ENCODE results near the gene APBB1IP.
"Not testable (repeated sequence)": the region's sequence is repeated elsewhere in the genome, so short reads cannot be mapped to it uniquely, and the experiment has no call there.

The APBB1IP gene

GRCh38 chr10:26478061-26478460 lies 39.9 kb downstream of the APBB1IP start:
- no peak for DNase-seq

- no peak for DNase-seq
These were observed 41.8 kb downstream of the APBB1IP start for GRCh38 chr10:26479766-26480492.

- no peak for DNase-seq
These were observed 43.2 kb downstream of the APBB1IP start for GRCh38 chr10:26481315-26481692.

- DNase-seq: no peak
These were observed 43.9 kb downstream of the APBB1IP start for GRCh38 chr10:26481914-26482550.

GRCh38 chr10:26483554-26483953 lies 45.4 kb downstream of the APBB1IP start:
- DNase-seq: no peak

GRCh38 chr10:26485150-26485941 lies 47.2 kb downstream of the APBB1IP start:
- no peak for DNase-seq

- DNase-seq: no peak
These were observed 48.2 kb downstream of the APBB1IP start for GRCh38 chr10:26486304-26486703.

- DNase-seq: peak; percentile 70
These were observed 49.1 kb downstream of the APBB1IP start for GRCh38 chr10:26486990-26487850.

GRCh38 chr10:26488344-26488743 lies 50.2 kb downstream of the APBB1IP start:
- DNase-seq: peak; percentile 14

- DNase-seq: no peak
These were observed 50.9 kb downstream of the APBB1IP start for GRCh38 chr10:26489081-26489480.

- DNase-seq: not testable (repeated sequence)
These were observed 52.2 kb downstream of the APBB1IP start for GRCh38 chr10:26490367-26490766.

- no peak for DNase-seq
These were observed 53.1 kb downstream of the APBB1IP start for GRCh38 chr10:26491276-26491675.

GRCh38 chr10:26491934-26492333 lies 53.8 kb downstream of the APBB1IP start:
- DNase-seq: no peak

GRCh38 chr10:26492725-26493124 lies 54.6 kb downstream of the APBB1IP start:
- DNase-seq: not testable (repeated sequence)

GRCh38 chr10:26494018-26494417 lies 55.9 kb downstream of the APBB1IP start:
- DNase-seq: no peak

- DNase-seq: no peak
These were observed 61.3 kb downstream of the APBB1IP start for GRCh38 chr10:26499426-26499825.

- DNase-seq: no peak
These were observed 64.8 kb downstream of the APBB1IP start for GRCh38 chr10:26502986-26503385.

- no peak for DNase-seq
These were observed 65.8 kb downstream of the APBB1IP start for GRCh38 chr10:26503911-26504310.

GRCh38 chr10:26504429-26504828 lies 66.3 kb downstream of the APBB1IP start:
- not testable (repeated sequence) for DNase-seq

- no peak for DNase-seq
These were observed 67.3 kb downstream of the APBB1IP start for GRCh38 chr10:26505491-26505890.

GRCh38 chr10:26506736-26507135 lies 68.6 kb downstream of the APBB1IP start:
- no peak for DNase-seq

- DNase-seq: no peak
These were observed 69.3 kb downstream of the APBB1IP start for GRCh38 chr10:26507441-26507840.

- no peak for DNase-seq
These were observed 69.9 kb downstream of the APBB1IP start for GRCh38 chr10:26508016-26508415.

Measured in activated naive CD4-positive, alpha-beta T cell treated with anti-CD3 and anti-CD28 coated beads, Interleukin-2, amount 50 U/mL, for 16 hours (primary cell).